Fibroblast of mammary gland (primary cell): ENCODE results near the gene THBS1.
A peak's percentile ranks its signal among the peaks of the same experiment; 100 is the strongest.

Experiments
- DNase-seq: peaks from one replicate; pipeline ENCODE4 v3.0.0-alpha.2; 2010; ENCODE audit warnings: low read depth
- H3K4me3 ChIP-seq: 2 replicates; pipeline ENCODE4 v1.5.1; 2011; ENCODE audit warnings: low read depth, mild to moderate bottlenecking, low read length, moderate library complexity; ENCODE audit not compliant: control insufficient read depth
- TF ChIP-seq, protein P1 (sequence below): conservative IDR thresholded peaks from 2 replicates; pipeline ENCODE4 v1.5.1; 2011; ENCODE audit warnings: low read depth, low read length, inconsistent platforms; ENCODE audit not compliant: control insufficient read depth, insufficient read depth

THBS1 gene

DNA sequence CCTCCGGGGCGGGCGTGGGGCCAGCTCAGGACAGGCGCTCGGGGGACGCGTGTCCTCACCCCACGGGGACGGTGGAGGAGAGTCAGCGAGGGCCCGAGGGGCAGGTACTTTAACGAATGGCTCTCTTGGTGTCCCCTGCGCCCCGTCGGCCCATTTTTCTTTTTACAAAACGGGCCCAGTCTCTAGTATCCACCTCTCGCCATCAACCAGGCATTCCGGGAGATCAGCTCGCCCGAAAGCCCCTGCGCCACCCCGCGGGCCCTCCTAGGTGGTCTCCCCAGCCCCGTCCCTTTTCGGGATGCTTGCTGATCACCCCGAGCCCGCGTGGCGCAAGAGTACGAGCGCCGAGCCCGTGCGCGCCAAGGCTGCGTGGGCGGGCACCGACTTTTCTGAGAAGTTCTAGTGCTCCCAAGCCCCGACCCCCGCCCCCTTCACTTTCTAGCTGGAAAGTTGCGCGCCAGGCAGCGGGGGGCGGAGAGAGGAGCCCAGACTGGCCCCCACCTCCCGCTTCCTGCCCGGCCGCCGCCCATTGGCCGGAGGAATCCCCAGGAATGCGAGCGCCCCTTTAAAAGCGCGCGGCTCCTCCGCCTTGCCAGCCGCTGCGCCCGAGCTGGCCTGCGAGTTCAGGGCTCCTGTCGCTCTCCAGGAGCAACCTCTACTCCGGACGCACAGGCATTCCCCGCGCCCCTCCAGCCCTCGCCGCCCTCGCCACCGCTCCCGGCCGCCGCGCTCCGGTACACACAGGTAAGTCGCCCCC lies at the start of gene THBS1:
Gene THBS1 (plus strand): TSS at position 595 of the 757 bp plus-strand sequence. CDS start 779 bp downstream, outside the sequence.
- peak; percentile 85 for DNase-seq
- TF ChIP-seq, protein P1, sequence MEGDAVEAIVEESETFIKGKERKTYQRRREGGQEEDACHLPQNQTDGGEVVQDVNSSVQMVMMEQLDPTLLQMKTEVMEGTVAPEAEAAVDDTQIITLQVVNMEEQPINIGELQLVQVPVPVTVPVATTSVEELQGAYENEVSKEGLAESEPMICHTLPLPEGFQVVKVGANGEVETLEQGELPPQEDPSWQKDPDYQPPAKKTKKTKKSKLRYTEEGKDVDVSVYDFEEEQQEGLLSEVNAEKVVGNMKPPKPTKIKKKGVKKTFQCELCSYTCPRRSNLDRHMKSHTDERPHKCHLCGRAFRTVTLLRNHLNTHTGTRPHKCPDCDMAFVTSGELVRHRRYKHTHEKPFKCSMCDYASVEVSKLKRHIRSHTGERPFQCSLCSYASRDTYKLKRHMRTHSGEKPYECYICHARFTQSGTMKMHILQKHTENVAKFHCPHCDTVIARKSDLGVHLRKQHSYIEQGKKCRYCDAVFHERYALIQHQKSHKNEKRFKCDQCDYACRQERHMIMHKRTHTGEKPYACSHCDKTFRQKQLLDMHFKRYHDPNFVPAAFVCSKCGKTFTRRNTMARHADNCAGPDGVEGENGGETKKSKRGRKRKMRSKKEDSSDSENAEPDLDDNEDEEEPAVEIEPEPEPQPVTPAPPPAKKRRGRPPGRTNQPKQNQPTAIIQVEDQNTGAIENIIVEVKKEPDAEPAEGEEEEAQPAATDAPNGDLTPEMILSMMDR, result no peak
- H3K4me3 ChIP-seq, result peak within 1 kb of the TSS; percentile 85

DNA sequence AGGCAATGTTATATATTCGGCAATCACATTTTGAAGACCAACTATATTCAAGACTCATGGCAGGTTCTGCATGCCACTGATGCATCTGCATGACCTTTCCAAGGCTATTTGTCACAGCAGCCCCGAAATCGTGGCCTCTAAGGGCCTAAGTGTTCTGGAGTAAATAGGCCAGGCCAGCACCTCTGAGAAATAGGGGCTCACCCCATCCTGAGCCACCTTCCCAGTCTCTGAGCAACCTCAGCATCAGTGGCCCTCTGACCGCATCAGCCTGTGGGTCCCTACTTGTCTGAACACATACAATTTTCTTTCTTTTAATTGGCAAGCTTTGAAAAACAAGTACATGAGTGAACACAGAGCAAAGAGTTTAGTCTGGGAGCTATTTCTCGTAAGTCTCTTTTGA lies 45.9 kb upstream of the THBS1 start:
- TF ChIP-seq, protein P1, result no peak
- DNase-seq, result no peak
- no peak overlapping the region for H3K4me3 ChIP-seq

DNA sequence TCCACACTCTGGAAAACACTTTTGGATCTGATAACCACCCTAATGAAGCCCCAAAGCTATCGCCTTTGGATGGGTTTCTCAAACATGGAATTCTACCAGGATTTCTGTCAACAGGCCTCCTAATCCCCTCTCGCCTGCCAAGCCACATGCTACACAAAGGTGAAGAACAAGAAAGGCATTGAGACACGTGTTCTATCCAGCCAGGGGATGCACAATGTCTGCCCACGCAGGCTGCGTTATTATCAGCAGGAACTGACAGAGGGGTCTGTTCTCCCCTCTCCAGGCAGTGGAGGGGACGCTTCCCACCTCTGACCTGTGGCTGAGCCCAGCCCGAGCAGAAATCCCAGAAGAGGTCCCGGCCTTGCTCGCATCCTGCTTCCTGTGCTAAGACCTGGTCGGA lies 45.4 kb upstream of the THBS1 start:
- no peak for DNase-seq
- TF ChIP-seq, protein P1, result no peak

DNA sequence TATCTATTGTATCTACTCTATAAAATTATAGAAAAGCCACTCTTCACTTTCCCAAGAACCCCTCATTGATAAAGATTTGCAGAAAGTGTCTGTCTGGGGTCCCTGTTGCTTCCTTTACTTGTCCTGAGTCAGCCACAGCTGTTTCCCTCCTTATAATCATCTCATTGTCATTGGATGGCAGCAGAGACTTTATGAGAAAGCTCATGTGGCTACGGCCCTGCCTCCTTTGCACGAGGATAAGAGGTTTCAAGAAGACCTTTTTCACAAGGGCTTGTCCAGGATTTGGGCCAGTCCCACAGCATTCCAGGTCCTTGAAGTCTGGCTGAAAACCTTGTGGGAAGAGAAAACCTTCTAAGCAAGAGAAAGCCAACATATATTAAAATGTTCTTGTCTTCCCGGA lies 41.9 kb upstream of the THBS1 start:
- TF ChIP-seq, protein P1, result no peak
- no peak overlapping the region for H3K4me3 ChIP-seq
- no peak for DNase-seq

More for the DNA sequence above, 45.4 kb upstream of the THBS1 start:
- no peak overlapping the region for H3K4me3 ChIP-seq

DNA sequence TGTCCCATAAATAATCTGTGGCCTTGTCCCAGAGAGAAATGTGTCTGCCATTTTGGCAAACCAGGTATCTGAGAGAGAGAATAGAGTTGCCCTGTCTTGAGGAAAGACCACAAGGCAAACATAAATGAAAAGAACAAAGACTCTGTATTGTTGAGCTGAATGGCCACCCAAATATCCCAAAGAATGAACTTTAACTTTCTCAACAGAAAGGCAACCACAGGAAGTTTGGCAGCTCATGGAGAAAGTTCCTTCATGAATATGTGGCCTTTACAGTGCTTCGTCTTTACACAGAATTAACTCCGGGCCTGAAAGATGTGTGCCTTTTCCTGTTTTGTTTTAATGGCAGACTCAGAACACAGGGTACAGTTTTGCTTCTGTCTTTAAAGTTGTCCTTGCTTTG lies 41.4 kb upstream of the THBS1 start:
- no peak for DNase-seq
- H3K4me3 ChIP-seq, result no peak overlapping the region
- TF ChIP-seq, protein P1, result no peak

DNA sequence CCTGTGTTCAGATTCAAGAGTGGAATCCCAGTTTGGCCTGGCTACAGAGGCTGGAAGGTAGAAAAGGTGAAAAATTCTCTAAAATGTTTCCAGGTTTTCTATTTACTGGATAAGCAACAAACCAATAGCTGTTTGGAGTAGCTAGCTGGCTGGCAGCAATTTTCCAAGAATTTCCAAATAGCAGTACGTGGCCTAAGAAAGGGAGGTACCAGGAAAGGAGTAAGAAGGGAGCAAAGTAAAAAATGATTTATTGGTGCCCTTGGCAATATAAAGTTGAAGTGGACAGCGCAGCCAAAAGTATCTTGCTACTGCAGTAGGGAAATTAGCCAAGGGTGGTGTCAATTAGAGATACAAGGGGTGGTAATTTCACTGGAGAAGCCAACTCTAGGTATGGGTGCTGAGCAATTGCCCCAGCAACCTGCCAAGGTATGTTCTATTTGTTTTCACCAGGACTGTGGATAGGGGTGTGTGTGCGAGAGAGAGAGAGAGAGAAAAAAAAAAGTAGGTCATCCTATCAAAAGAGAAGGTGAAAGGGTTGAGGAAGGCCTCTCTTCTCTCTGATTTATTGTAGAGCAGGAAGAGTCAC lies 40.8 kb upstream of the THBS1 start:
- H3K4me3 ChIP-seq, result no peak overlapping the region
- DNase-seq, result no peak
- TF ChIP-seq, protein P1, result no peak
